ENCODE measurements around the gene WSCD1.

The WSCD1 gene

DNA sequence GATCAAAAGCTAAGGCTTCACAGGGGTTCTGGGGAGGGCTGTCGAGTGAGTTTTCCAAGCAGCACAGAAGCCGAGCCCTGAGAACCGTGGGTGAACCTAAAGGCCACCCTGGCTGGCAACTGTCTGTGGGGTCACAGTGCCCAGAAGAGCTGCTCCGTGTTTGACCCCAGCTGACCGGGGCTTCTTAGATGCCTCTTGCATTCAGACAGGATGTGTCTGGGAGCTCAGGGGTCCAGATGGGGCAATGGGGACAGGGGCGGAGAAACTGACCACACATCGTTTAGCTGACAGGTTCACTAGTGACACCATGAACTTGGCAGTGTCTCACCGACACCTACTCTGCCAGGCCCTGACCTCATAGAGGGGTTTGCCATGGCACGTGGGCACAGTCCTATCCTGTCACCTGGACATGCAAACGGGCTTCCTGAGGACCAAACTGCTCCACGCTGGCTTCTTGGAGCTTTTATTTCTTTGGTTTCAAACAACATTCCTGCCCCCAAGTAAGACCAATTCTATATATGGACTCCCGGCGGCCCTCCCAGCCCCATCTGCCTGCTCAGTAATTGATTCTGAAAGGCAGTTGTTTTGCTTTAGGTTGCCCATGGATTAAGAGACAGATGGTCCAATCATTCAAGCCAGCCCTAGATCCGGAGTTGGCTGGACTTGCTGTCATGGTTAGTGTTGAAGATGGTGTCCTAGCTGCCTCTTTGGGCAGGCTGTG is 22.2 kb downstream of the WSCD1 start:
- no peak for TF ChIP-seq CTCF (conservative IDR thresholded peaks at IDR 0.05; ENCODE audit: low read depth, low read length)
- no peak overlapping the region for H3K4me3 ChIP-seq (ENCODE audit: low read depth, low read length)
- no peak for DNase-seq (ENCODE audit: low read depth)

- no peak for TF ChIP-seq CTCF (conservative IDR thresholded peaks at IDR 0.05; ENCODE audit: low read depth, low read length)
- H3K4me3 ChIP-seq (ENCODE audit: low read depth, low read length) = no peak overlapping the region
- DNase-seq (ENCODE audit: low read depth) = no peak
Measured at GRCh38 chr17:6092903-6093468, 22.8 kb downstream of the WSCD1 start.

DNA sequence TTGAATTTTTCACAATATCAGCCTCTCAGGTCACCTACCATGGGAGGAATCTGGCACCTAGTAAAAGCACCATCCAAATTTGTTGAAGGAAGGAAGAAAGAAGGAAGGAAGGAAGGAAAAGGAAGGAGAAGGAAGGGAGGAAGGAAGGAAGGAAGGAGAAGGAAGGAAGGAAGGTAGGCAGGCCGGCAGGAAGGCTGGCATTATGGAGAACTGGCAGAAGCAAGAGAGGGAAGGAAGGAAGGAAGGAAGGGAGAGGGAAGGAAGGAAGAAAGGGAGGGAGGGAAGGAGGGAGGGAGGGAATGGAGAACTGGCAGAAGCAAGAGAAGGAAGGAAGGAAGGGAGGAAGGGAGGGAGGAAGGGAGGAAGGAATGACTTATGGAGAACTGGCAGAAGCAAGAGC is 24.3 kb downstream of the WSCD1 start:
- no peak overlapping the region for H3K4me3 ChIP-seq (ENCODE audit: low read depth, low read length)
- DNase-seq (ENCODE audit: low read depth) = no peak
- TF ChIP-seq CTCF (conservative IDR thresholded peaks at IDR 0.05; ENCODE audit: low read depth, low read length) = no peak

DNA sequence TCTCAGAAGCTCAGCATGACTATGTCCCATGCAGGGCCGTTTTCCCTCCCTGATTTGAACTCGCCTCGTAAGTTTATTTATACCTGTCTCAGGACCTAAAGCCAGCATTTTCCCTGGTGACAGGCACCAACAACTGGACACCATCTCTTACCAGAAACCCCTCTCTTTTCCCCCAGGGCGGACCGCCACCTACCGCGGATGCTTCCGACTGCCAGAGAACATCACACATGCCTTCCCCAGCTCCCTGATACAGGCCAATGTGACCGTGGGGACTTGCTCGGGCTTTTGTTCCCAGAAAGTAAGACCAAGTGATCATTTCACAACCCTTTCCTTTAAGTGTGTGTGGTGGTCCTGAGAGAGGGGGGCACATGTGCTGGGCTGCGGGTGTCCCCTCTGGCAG is 24.7 kb downstream of the WSCD1 start:
- no peak overlapping the region for H3K4me3 ChIP-seq (ENCODE audit: low read depth, low read length)
- no peak for DNase-seq (ENCODE audit: low read depth)
- TF ChIP-seq CTCF (conservative IDR thresholded peaks at IDR 0.05; ENCODE audit: low read depth, low read length) = no peak

DNA sequence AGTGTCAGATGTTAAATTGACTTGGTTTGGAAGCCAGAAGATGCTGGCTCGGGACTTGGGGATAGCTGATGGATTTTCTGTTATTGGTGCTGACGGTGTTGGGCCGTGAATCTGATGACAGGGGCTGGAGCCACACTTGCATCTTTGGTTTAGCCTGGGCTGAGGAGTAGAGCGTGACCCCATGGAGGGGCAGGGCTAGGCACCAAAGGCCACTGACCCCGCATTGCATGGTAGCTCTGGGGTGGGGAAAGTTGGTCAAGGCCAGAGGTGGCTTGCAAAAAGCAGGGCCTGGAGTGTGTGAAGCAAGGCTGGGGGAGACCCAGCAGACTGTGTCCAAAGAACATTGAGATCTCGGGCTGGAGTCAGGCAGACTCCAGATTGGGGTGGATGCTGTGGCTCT is 25.3 kb downstream of the WSCD1 start:
- no peak for TF ChIP-seq CTCF (conservative IDR thresholded peaks at IDR 0.05; ENCODE audit: low read depth, low read length)
- no peak for DNase-seq (ENCODE audit: low read depth)
- no peak overlapping the region for H3K4me3 ChIP-seq (ENCODE audit: low read depth, low read length)

- TF ChIP-seq CTCF (conservative IDR thresholded peaks at IDR 0.05; ENCODE audit: low read depth, low read length) = no peak
- H3K4me3 ChIP-seq (ENCODE audit: low read depth, low read length) = no peak overlapping the region
- no peak for DNase-seq (ENCODE audit: low read depth)
Measured at GRCh38 chr17:6096201-6097004, 26.2 kb downstream of the WSCD1 start.
